Stimulated activated CD4-positive, alpha-beta T cell treated with anti-CD3 and anti-CD28 coated beads, Interleukin-15, amount 100 ng/mL, for 24 hours (primary cell): ENCODE results near the gene SOX6.

Experiments used
- DNase-seq: peaks from one replicate; pipeline ENCODE4 v3.0.0-alpha.2; 2020

SOX6 gene

DNA sequence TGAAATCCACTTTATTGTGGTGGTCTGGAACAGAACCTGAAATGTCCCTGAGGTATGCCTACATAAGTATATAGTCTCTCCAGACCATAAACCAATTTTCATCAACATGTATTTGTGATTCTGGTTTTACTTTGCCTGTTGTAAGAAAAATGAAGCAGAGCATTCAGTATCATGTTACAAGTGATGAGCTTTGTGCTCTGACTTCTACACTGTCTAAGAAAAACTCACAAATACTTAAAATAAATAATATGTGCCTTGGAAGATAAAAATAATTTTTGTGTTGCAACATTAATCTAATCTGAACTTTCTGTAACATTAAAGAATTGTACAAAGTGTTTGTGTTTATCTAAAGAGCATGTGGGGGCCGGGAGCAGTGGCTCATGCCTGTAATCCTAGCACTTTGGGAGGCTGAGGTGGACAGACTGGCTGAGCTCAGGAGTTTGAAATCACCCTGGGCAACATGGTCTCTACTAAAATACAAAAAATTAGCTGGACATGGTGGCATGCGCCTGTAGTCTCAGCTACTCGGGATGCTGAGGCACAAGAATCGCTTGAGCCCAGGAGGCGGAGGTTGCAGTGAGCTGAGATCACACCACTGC, 219.5 kb downstream of the SOX6 start:
- DNase-seq, result no peak

GRCh38 chr11:16133867-16134266, 222.5 kb downstream of the SOX6 start:
- DNase-seq, result no peak

GRCh38 chr11:16127732-16128131, 228.6 kb downstream of the SOX6 start:
- DNase-seq, result no peak

- DNase-seq, result no peak
These were observed 230.0 kb downstream of the SOX6 start for GRCh38 chr11:16126362-16126761.

DNA sequence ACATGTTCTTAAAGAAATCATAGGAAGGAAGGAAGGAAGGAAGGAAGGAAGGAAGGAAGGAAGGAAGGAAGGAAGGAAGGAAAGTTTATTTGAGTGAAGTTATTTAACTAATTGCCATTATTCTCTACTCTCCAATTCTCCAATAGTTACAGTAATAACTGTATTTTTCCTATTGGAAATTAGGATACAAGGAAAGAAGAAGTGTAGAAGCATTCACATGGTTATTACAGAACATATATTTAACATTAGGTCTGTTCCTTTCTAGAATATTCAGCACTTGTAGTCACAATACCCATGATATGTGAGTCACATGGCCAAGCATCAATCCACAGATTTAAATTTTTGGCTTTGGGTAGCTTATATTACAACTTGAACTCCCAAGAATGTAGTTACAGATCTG, 230.6 kb downstream of the SOX6 start:
- DNase-seq, result no peak

- DNase-seq, result no peak
These were observed 232.0 kb downstream of the SOX6 start for GRCh38 chr11:16124390-16124789.

- DNase-seq, result no peak
These were observed 234.5 kb downstream of the SOX6 start for GRCh38 chr11:16121853-16122252.

DNA sequence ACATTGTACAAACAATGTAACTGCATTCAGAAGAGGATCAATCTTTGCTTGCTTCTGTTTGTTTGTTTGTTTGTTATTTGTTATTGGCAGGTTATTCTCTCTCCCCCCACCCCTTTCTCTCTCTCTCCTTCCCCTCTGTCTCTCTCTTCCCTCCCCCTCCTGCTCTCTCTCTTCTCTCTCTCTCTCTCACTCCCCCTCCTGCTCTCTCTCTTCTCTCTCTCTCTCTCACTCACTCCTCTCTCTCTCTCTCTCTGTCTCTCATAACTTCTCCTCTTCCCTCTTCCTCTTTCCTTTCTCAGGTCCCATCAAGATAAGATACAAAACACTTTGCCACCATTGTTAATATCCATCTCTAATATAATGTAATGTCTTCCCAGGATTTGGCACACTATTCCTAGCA, 236.3 kb downstream of the SOX6 start:
- no peak for DNase-seq

- no peak for DNase-seq
These were observed 238.2 kb downstream of the SOX6 start for GRCh38 chr11:16117989-16118756.

DNA sequence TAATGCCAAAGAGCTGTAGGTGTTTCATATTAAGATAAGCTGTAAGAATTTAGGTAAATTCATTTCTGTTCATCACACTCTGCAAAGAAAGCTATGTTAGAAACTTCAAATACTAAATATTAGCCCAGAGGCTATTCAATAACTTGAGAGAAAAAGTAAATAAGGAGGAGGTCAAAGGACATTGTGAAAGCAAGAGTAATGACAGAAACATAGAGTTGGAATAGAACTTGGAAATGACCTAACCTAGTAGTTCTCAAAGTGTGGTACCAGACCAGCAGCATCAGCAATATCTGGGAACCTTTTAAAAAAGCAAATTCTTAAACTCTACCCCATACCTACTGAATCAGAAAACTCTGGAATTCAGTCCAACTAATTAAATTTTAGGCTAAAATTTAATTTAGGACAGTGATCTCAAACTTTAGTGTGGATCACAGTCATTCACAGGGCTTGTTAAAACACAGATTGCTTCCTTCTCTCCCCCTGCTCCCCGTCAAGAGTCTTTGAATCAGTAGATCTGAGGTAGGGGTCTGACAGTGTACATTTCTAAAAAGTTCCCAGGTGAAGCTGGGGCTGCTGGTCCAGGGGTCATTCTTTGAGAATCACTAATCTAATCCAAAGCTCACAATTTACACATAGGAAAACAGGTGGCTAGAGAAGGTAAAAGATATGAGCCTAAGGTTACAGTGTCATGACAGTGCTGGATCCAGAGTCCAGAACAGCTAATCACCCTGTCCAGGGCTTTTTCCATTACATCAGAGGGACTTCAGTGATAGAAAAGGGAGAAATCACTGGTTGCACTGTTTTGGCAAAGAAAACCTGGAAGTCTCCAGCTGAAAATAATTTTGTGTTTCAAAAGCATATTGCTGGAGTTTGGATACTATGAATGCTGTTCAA, 241.1 kb downstream of the SOX6 start:
- no peak for DNase-seq

- DNase-seq, result no peak
These were observed 241.9 kb downstream of the SOX6 start for GRCh38 chr11:16114431-16114830.

- no peak for DNase-seq
These were observed 244.7 kb downstream of the SOX6 start for GRCh38 chr11:16111690-16112089.

GRCh38 chr11:16110886-16111285, 245.5 kb downstream of the SOX6 start:
- DNase-seq, result no peak

- DNase-seq, result no peak
These were observed 256.9 kb downstream of the SOX6 start for GRCh38 chr11:16099343-16099900.

GRCh38 chr11:16098526-16099205, 257.7 kb downstream of the SOX6 start:
- DNase-seq, result no peak

- no peak for DNase-seq
These were observed 258.8 kb downstream of the SOX6 start for GRCh38 chr11:16097543-16097942.

GRCh38 chr11:16096336-16096735, 260.0 kb downstream of the SOX6 start:
- no peak for DNase-seq

DNA sequence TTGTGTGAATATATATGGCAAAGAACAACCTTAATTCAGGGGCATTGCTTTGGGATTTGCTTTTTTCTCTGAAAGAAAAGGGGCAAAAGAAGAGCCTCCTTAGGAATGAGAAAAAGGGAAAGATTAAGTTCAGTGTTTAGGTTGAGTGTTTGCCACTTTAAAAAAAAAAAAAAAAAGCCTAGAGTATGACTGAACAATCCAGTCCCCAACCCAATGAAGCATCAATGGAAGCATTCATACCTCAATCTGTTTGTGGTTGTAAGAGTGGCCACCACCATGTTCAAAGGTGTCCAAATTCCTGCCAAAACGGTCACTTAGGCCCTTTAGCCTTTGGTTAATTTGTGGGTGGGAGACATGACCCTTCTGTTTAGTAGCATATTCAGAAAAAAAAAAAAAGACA, 260.6 kb downstream of the SOX6 start:
- no peak for DNase-seq

GRCh38 chr11:16093889-16094653, 262.3 kb downstream of the SOX6 start:
- DNase-seq, result no peak

- no peak for DNase-seq
These were observed 264.5 kb downstream of the SOX6 start for GRCh38 chr11:16091862-16092261.

DNA sequence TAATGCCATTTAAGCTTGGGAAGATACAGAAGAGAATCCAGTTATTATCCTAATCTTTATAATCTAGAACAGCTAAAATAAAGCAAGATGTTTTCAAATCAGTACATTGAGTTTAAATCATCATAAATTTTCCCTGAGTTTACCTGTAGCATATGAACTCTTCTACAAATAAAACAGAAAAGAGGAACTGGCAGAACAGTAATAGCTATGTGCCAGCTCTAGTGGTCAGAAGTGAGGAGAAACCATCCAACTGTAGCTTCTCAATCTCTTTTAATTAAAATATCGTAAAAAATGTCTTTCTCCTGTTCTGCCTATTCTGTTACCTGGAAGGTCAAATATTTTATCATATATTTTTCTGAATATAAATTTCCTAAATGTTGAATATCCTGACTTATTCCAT, 266.9 kb downstream of the SOX6 start:
- no peak for DNase-seq

- no peak for DNase-seq
These were observed 267.6 kb downstream of the SOX6 start for GRCh38 chr11:16088774-16089173.
